ENCODE data around the gene HCN4. TPM values are rescaled to one million over a fixed set of nuclear protein-coding genes. Genes with fewer than 3 reads are reported as not detected.

The HCN4 gene
- total and polyA plus RNA-seq, 2 donors (not counting 3 experiments of a cell fraction or from before 2014, with no cell fraction given), result 0.01 TPM; not detected in 1

DNA sequence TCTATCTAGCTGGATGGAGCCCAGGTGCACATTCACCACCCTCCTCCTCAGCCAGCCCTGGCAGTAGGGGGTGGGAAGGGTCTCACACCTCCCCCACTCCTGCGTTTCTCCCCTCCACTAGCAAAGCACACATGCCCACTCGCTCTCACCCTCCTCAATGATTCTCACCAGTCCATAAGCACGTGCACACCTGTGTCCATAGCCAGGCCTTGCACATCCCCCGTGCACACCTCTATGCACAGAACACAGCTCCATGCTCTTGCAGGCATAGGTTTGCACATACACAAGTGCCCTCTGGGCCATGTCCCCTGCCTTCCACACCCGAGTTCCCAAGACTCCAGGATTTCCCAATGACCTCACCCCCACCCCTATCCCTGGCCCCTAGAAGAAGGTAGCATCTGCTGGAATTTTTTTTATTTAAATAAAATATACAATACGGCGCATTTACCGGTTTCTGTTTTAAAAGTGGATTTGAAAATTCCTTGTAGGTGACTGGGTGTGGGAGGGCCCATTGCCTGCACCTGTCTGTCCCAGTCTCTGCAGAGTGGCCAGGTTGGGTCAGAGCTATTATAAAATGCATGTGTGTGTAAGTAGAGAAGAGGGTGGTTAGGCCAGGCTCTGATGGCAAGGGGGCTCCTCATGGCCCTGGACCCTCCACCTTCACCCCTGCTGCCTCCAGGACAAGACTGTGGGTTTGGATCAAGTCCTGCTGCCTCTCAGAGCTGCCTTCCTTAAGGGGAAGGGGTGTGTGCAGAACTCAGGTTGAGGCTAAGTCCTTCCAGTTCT is 49.1 kb downstream of the HCN4 start:
- dilution Hi-C loops (cut with MboI; ENCODE audit: extremely low pct_ligation_motif_present, low sequenced_read_pairs), result no loop called here
- no peaks in the 10 kb centered on the region for H3K9me1 ChIP-seq (replicated peaks; ENCODE audit: control insufficient read depth, extremely low read depth, insufficient read depth, low read length)
- H3K27me3 ChIP-seq (ENCODE audit: control insufficient read depth in 2 of 2, insufficient read depth in 2 of 2, low read length in 2 of 2), result peaks cover 0 to 2% of the 10 kb centered on the region in 2 experiments
- no peak for FAIRE-seq
- H3K27ac ChIP-seq (ENCODE audit: insufficient read depth, low read depth, low read length), result no peak overlapping the region
- H3K4me1 ChIP-seq (ENCODE audit: control insufficient read depth, extremely low read depth, insufficient read depth, low read length), result no peaks in the 10 kb centered on the region
- H3K79me2 ChIP-seq (ENCODE audit: control insufficient read depth, insufficient read depth, low read length), result no peaks in the 10 kb centered on the region
- no TSS peak for BruUV-seq (replicated peaks)
- no peaks in the 10 kb centered on the region for H3K9me3 ChIP-seq (replicated peaks; ENCODE audit: control insufficient read depth, insufficient read depth, low read length)
- H2AFZ ChIP-seq (ENCODE audit: low read depth, low read length), result no peak overlapping the region
- DNase-seq (ENCODE audit: low read depth, low spot score), result no peak
- no peak overlapping the region for H3K4me2 ChIP-seq (ENCODE audit: insufficient read depth, low read length)
- intact Hi-C loops (cut with micrococcal nuclease), result no loop called here
- TF ChIP-seq POLR2A (IDR thresholded peaks at IDR 0.05; ENCODE audit: low read depth, low read length) (no peak), GATA2 (IDR thresholded peaks at IDR 0.05; ENCODE audit: insufficient read depth, insufficient read length, low read depth, low read length) (no peak), MAX (IDR thresholded peaks at IDR 0.05; ENCODE audit: insufficient read depth, insufficient read length) (no peak), EZH2 (IDR thresholded peaks at IDR 0.05; ENCODE audit: borderline replicate concordance, low read depth, low read length, severe bottlenecking) (no peak), MYC (IDR thresholded peaks at IDR 0.05; ENCODE audit: low read depth, low read length) (no peak), FOS (IDR thresholded peaks at IDR 0.05; ENCODE audit: borderline replicate concordance, insufficient read depth, low read length) (no peak), POLR2AphosphoS5 (IDR thresholded peaks at IDR 0.05; ENCODE audit: insufficient read depth, low read depth, low read length) (no peak)
- no peaks in the 10 kb centered on the region for H3K36me3 ChIP-seq (ENCODE audit: control insufficient read depth in 2 of 2, extremely low read depth in 1 of 2, insufficient read depth in 2 of 2, low read length in 2 of 2)
- no peak overlapping the region for H3K4me3 ChIP-seq (replicated peaks in 1 of 3; ENCODE audit: insufficient read depth in 1 of 3, low read depth in 1 of 3, low read length in 3 of 3)
- no peak overlapping the region for H3K9ac ChIP-seq (replicated peaks; ENCODE audit: extremely low read depth, insufficient read depth, low read length)
- H4K20me1 ChIP-seq (replicated peaks; ENCODE audit: control insufficient read depth, extremely low read depth, insufficient read depth, low read length), result no peaks in the 10 kb centered on the region
- ChIA-PET POLR2A (no interaction called here), CTCF (no interaction called here)

Measured in endothelial cell of umbilical vein (primary cell).